ENCODE results near the gene CAPN11.

CAPN11 gene

GRCh38 chr6:44203955-44204354, 45.3 kb downstream of the CAPN11 start:
- no peak for TF ChIP-seq CTCF (IDR thresholded peaks at IDR 0.05; ENCODE audit: borderline replicate concordance, extremely low read depth, low read length, poor library complexity, severe bottlenecking)
- TF ChIP-seq EZH2 (IDR thresholded peaks at IDR 0.05; ENCODE audit: borderline replicate concordance, low read depth, low read length, severe bottlenecking), result no peak
- DNase-seq, result no peak
- H3K4me1 ChIP-seq (ENCODE audit: insufficient read depth, low read length), result no peaks in the 10 kb centered on the region
- H3K36me3 ChIP-seq (ENCODE audit: insufficient read depth, low read length), result no peaks in the 10 kb centered on the region
- no peak overlapping the region for H3K9ac ChIP-seq (ENCODE audit: low read depth, low read length)
- no peak overlapping the region for H2AFZ ChIP-seq (ENCODE audit: low read depth, low read length)
- H3K27ac ChIP-seq (ENCODE audit: low read length), result no peak overlapping the region
- ATAC-seq (ENCODE audit: insufficient read depth, low read depth), result no peak
- H4K20me1 ChIP-seq (ENCODE audit: insufficient read depth, low read length), result peaks cover 5% of the 10 kb centered on the region; the same call in 1 of the 2 replicates
- no peak overlapping the region for H3K4me2 ChIP-seq (ENCODE audit: insufficient read depth, low read length)
- H3K27me3 ChIP-seq (ENCODE audit: insufficient read depth, low read length, poor library complexity), result peaks cover 8% of the 10 kb centered on the region
- no peaks in the 10 kb centered on the region for H3K79me2 ChIP-seq (ENCODE audit: insufficient read depth, low read length)
- H3K9me3 ChIP-seq (ENCODE audit: insufficient read depth, low read length, severe bottlenecking), result no peaks in the 10 kb centered on the region
- H3K4me3 ChIP-seq (ENCODE audit: low read depth in 1 of 2, low read length in 2 of 2), result no peak overlapping the region

GRCh38 chr6:44207966-44208365, 49.3 kb downstream of the CAPN11 start:
- H3K9ac ChIP-seq (ENCODE audit: low read depth, low read length), result no peak overlapping the region
- peaks cover 5% of the 10 kb centered on the region for H3K27me3 ChIP-seq (ENCODE audit: insufficient read depth, low read length, poor library complexity)

DNA sequence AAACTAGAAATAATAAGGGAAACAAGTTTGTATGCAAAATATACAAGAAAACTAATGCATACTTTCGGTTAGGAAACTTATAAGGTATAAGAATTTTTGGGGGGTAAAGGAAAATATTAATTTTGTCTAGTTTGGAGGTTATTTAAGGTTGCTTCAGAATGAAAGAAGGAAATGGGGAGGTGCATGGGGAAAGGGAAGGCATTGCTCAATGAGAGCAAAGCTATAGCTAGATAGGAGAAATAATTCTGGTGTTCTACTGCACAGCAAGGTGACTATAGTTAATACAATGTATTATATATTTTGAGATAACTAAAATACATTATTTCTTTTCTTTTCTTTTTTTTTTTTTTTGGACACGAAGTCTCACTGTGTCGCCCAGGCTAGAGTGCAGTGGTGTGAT, 52.7 kb downstream of the CAPN11 start:
- H3K36me3 ChIP-seq (ENCODE audit: insufficient read depth, low read length), result no peaks in the 10 kb centered on the region
- H2AFZ ChIP-seq (ENCODE audit: low read depth, low read length), result no peak overlapping the region
- H3K9me3 ChIP-seq (ENCODE audit: insufficient read depth, low read length, severe bottlenecking), result no peaks in the 10 kb centered on the region
- H3K4me1 ChIP-seq (ENCODE audit: insufficient read depth, low read length), result no peaks in the 10 kb centered on the region
- H3K4me3 ChIP-seq (ENCODE audit: low read depth in 1 of 2, low read length in 2 of 2), result no peak overlapping the region
- DNase-seq (no peak), ATAC-seq (ENCODE audit: insufficient read depth, low read depth) (no peak)
- no peak overlapping the region for H3K4me2 ChIP-seq (ENCODE audit: insufficient read depth, low read length)
- no peaks in the 10 kb centered on the region for H3K79me2 ChIP-seq (ENCODE audit: insufficient read depth, low read length)
- TF ChIP-seq EZH2 (IDR thresholded peaks at IDR 0.05; ENCODE audit: borderline replicate concordance, low read depth, low read length, severe bottlenecking), result no peak
- no peak for TF ChIP-seq CTCF (IDR thresholded peaks at IDR 0.05; ENCODE audit: borderline replicate concordance, extremely low read depth, low read length, poor library complexity, severe bottlenecking)
- peaks cover 8% of the 10 kb centered on the region for H3K27me3 ChIP-seq (ENCODE audit: insufficient read depth, low read length, poor library complexity)
- H3K27ac ChIP-seq (ENCODE audit: low read length), result no peak overlapping the region
- no peaks in the 10 kb centered on the region for H4K20me1 ChIP-seq (ENCODE audit: insufficient read depth, low read length)
- no peak overlapping the region for H3K9ac ChIP-seq (ENCODE audit: low read depth, low read length)

More at GRCh38 chr6:44207966-44208365, 49.3 kb downstream of the CAPN11 start:
- Histone ChIP-seq H3K4me1 (ENCODE audit: insufficient read depth, low read length) (no peaks in the 10 kb centered on the region), H3K79me2 (ENCODE audit: insufficient read depth, low read length) (no peaks in the 10 kb centered on the region), H4K20me1 (ENCODE audit: insufficient read depth, low read length) (no peaks in the 10 kb centered on the region), H3K9me3 (ENCODE audit: insufficient read depth, low read length, severe bottlenecking) (no peaks in the 10 kb centered on the region), H3K4me3 (ENCODE audit: low read depth in 1 of 2, low read length in 2 of 2) (no peak overlapping the region), H3K4me2 (ENCODE audit: insufficient read depth, low read length) (no peak overlapping the region), H2AFZ (ENCODE audit: low read depth, low read length) (no peak overlapping the region), H3K27ac (ENCODE audit: low read length) (no peak overlapping the region), H3K36me3 (ENCODE audit: insufficient read depth, low read length) (no peaks in the 10 kb centered on the region)
- TF ChIP-seq CTCF (IDR thresholded peaks at IDR 0.05; ENCODE audit: borderline replicate concordance, extremely low read depth, low read length, poor library complexity, severe bottlenecking), result no peak
- TF ChIP-seq EZH2 (IDR thresholded peaks at IDR 0.05; ENCODE audit: borderline replicate concordance, low read depth, low read length, severe bottlenecking), result no peak
- DNase-seq (no peak), ATAC-seq (ENCODE audit: insufficient read depth, low read depth) (no peak)

DNA sequence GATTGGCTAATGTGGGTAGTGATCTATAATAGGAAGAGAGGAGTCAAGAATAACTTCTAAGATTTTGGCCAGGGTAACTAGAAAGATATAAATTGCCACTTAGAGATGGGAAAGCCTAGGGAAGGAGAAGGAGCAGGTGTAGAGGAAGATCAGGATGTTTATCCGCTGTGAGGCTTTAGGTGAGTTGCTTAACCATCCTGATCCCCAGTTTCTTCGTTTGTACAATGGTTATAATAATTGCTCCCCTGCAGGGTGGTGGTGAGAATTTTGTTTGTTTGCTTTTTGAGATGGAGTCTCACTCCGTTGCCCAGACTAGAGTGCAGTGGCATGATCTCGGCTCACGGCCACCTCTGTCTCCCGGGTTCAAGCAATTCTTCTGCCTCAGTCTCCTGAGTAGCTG, 55.7 kb downstream of the CAPN11 start:
- Histone ChIP-seq H3K4me3 (ENCODE audit: low read depth in 1 of 2, low read length in 2 of 2) (no peak overlapping the region), H3K36me3 (ENCODE audit: insufficient read depth, low read length) (no peaks in the 10 kb centered on the region), H3K27me3 (ENCODE audit: insufficient read depth, low read length, poor library complexity) (peaks cover 27% of the 10 kb centered on the region), H3K79me2 (ENCODE audit: insufficient read depth, low read length) (no peaks in the 10 kb centered on the region), H2AFZ (ENCODE audit: low read depth, low read length) (no peak overlapping the region), H3K4me1 (ENCODE audit: insufficient read depth, low read length) (peaks cover 4% of the 10 kb centered on the region), H3K4me2 (ENCODE audit: insufficient read depth, low read length) (no peak overlapping the region), H3K27ac (ENCODE audit: low read length) (no peak overlapping the region), H4K20me1 (ENCODE audit: insufficient read depth, low read length) (no peaks in the 10 kb centered on the region), H3K9ac (ENCODE audit: low read depth, low read length) (no peak overlapping the region), H3K9me3 (ENCODE audit: insufficient read depth, low read length, severe bottlenecking) (no peaks in the 10 kb centered on the region)
- DNase-seq (no peak), ATAC-seq (ENCODE audit: insufficient read depth, low read depth) (no peak)
- TF ChIP-seq CTCF (IDR thresholded peaks at IDR 0.05; ENCODE audit: borderline replicate concordance, extremely low read depth, low read length, poor library complexity, severe bottlenecking), result no peak
- TF ChIP-seq EZH2 (IDR thresholded peaks at IDR 0.05; ENCODE audit: borderline replicate concordance, low read depth, low read length, severe bottlenecking), result no peak

Data from DND-41 (cell line).